Measurements from ENCODE around the gene IFT27.
"Not testable (repeated sequence)": the region's sequence is repeated elsewhere in the genome, so short reads cannot be mapped to it uniquely, and the experiment has no call there.

The IFT27 gene

GRCh38 chr22:36764641-36765040, 11.3 kb downstream of the IFT27 start:
- DNase-seq: no peak

DNA sequence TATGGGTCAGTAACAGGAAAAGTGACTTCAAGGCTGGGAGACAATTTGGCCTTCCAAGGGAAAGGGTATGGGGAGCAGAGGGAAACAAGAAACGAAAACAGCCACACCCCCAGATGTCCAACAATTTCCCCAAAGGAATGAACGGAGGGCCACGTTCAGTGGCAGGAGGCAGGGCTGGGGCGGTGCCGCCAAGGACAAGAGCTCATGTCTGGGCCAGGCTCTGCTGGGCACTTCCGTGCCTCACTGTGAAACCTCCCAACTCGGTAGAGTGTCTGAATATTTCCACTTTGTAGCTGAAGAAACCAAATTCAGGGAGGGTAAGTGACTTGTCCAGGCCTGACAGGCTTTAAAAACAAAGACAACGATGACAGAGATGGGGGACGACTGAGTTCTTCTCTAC, 11.9 kb downstream of the IFT27 start:
- DNase-seq: no peak

DNA sequence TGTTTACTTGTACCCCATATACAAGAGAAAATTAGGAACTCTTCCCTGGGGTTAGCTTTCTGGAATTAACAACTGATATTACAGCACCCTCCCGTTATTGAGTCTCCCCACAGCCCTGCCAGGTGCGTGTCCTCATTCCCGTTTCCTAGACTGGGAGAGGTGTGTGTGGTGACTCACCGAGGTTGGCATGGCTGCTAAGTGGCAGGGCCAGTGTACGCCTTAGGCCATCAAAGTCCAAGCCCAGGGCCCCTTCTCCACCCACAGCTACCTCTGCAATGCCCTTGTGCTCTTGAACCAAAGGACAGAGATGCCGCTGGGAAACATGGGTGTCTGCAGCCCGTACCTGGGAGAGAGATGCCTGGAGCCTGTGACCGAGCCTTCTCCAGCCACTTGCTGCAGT, 12.3 kb downstream of the IFT27 start:
- no peak for DNase-seq

GRCh38 chr22:36762687-36763260, 13.1 kb downstream of the IFT27 start:
- no peak for DNase-seq

DNA sequence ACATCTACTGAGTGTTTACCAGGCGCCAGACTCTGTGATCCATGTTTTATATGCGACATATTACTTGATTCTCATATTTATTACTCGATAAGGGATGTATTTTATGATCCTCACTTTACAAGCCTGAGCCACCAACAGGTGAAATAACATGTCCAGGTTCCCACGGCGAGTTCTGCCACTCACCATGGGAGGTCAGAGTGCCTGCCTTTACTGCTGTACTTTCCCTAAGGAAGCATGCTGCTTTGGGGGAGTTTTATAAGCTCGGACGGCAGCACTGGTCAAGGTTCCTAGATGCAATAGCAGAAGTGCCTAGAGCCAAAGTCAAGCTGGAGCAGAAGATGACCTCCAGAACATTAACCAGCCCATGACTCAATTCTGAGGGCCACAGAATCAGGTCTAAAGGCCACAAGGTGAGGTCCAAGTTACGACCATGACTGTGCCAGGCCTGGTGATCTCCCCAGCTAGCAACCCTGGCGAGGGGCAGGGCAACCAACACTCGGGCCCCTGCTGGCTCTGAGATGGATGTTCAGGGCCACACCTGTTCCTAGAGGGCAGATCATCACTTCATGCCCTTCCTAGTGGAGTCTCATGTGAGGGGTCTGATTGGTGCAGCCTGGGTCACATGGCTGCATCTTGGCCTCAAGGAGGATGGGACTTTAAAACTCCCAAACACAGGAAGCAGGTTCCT, 14.2 kb downstream of the IFT27 start:
- DNase-seq: no peak

- DNase-seq: no peak
Observed at GRCh38 chr22:36760786-36761185, 15.1 kb downstream of the IFT27 start.

GRCh38 chr22:36759481-36760159, 16.3 kb downstream of the IFT27 start:
- DNase-seq: no peak

- DNase-seq: no peak
Observed at GRCh38 chr22:36758792-36759271, 17.1 kb downstream of the IFT27 start.

- DNase-seq: peak; percentile 74
Observed at GRCh38 chr22:36757668-36758211, 18.2 kb downstream of the IFT27 start.

DNA sequence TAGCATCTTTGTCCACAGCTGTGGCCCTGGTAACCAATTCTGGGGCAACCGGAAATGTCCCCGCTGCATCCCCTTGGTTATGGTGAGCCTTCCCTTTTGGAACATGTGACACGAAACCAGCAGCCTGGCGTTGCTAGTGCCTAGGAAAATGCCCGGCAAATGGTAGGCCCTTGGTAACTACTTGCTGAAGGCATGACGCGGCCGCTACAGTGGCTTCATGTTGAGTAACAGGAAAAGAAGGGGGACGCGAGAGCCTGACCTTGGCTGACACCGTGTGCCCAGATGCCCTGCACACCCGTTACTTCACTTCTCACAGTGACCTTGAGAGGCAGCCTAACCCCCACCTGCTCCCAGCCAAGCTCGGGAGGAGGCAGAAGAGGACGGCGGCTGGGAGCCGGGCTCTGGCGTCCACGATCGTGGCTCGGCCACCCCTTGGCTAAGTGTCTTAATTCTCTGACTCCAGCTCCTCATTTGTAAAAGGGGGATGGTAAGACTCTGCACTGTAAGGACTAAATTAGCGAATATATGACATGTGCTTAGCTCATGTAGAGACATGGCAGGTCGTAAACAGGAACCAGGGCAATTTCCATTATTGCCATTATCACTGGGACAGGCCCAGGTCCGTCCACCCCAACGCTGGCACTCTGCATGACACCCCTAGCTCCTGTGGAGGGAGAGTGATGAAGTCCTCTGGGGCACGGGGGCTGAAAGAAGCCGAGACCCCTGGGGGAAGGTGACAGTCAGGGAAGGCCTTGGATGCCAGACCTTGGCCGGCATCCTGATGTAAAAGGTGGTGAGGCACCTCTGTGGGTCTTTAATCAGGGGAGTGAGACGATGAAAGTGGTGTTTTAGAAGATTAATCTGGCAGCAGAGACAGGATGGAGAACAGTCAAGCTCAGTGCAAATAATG, 18.9 kb downstream of the IFT27 start:
- DNase-seq: no peak

- DNase-seq: no peak
Observed at GRCh38 chr22:36756031-36756430, 19.9 kb downstream of the IFT27 start.

DNA sequence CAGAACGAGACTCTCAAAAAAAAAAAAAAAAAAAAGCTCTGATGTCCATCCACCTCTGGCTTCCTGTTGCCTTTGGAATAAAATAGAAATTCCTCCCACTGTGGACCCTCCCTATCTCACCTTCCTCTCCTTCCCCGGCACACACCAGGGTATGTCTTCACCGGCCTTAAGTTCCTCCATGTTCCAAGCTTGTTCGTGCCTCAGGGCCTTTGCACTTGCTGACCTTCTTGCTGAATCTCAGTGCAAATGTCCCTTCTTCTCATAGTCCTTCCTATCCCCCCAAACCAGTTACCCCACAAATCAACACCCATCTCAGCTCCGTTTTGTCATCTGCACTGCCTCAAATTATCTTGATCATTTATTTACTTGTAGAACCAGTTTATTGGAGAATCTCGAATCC, 20.6 kb downstream of the IFT27 start:
- DNase-seq: no peak

GRCh38 chr22:36754881-36755280, 21.0 kb downstream of the IFT27 start:
- not testable (repeated sequence) for DNase-seq

- no peak for DNase-seq
Observed at GRCh38 chr22:36753916-36754315, 22.0 kb downstream of the IFT27 start.

GRCh38 chr22:36753120-36753802, 22.7 kb downstream of the IFT27 start:
- no peak for DNase-seq

- no peak for DNase-seq
Observed at GRCh38 chr22:36746375-36746970, 29.4 kb downstream of the IFT27 start.

DNA sequence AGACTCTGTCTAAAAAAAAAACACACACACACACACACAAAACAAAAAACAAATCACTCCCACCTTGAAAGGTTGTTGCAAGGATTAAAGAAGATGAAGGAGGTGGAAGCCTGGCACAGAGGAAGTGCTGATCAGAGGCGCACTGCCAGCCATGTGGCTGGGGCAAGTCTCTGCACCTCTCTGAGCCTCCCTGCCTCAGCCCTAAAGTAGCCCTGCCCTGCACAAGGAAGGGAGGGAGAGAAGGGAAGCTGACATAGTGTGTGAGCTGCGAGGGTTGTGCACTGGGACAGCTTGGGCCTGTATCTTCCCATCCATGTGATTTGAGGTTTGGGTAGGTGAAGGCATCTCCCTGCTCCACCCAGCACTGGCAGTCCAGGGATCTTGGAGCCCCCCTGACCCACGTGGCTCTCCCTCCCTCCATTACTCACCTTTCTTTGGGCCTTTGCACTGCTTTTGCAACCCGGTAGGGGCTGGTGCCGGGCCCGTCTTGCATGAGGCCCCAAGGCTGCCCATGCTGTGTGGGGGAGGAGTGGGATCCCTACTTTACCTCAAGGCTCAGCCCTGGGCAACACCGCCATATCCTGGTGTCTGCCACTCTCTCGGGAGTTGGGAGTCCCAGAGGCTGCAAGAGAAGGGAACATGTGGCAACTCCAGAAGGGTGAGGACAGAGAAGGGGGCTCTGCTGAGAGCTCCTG, 30.5 kb downstream of the IFT27 start:
- no peak for DNase-seq

DNA sequence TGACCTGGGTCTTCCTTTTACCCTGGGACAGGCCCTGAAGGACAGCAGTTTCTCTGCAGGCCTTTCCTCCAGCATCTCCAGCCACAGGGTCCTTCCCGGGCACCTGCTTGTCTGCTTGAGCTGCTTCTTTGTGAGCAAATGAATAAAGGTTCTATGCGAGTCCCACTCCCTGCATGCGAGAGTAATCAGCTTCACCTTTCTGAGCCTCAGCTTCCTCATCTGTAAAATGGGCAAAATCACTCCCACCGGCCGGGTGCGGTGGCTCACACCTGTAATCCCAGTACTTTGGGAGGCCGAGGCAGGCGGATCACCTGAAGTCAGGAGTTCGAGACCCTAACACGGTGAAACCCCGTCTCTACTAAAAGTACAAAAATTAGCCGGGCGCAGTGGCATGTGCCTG, 31.1 kb downstream of the IFT27 start:
- DNase-seq: no peak

GRCh38 chr22:36744413-36744765, 31.5 kb downstream of the IFT27 start:
- no peak for DNase-seq

DNA sequence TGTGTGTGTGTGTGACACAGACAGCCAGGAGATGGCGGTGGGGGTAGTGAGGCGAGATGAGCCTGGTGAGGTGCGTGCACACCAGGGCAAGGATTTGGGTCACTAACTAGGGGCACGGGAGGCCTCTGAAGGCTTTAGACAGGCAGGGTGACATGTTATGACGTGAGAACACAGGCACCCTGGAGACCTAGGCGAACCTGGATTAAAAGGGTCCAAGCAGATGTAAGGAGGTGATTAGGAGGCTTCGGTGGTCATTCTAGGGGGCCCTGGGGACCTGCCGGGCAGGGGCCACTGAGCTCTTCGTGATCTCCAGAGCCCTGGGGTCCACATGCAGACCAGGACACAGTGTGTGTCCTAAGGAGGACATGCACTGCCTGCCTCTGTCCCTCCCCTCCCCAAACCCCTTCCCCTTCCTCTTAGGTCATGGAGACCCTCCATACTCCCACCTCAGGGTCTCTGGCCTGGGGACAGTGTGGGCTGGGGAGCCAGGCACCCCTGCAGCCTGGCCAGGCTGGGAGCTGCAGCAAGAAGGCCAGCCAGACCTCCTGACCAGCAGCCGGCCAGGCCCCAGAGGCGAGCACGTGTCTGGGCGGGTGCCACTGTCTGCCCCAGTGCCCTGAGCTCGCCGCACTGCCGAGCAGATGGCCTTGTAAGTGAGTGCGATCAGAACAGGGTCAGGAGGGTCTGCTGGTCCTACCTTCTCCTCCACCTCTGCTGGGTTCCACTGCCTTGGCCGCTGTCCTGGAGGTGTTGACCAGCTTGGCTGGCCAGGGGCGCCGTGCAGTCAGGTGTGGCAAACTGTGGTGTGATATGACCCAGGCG, 32.1 kb downstream of the IFT27 start:
- no peak for DNase-seq
